ENCODE data around the gene TNPO2.

- TF ChIP-seq CTCF (conservative IDR thresholded peaks at IDR 0.05; ENCODE audit: low read length) (no peak), EZH2phosphoT487 (IDR thresholded peaks at IDR 0.05; ENCODE audit: borderline replicate concordance) (no peak)
Measured at GRCh38 chr19:12754465-12755196, 30.9 kb upstream of the TNPO2 start.
